Left ventricle myocardium inferior (tissue), 1 donor: Measurements from ENCODE around the gene REPIN1. TPM values are rescaled to one million over a fixed set of nuclear protein-coding genes. Genes with fewer than 3 reads are reported as not detected.
A peak's percentile ranks its signal among the peaks of the same experiment; 100 is the strongest.

Experiments used
- DNase-seq: peaks from one replicate; pipeline ENCODE4 v3.0.0-alpha.2; 2020
- H3K27ac ChIP-seq: fragments of 200-600 bp; replicated peaks from 2 replicates; pipeline ENCODE4 v1.8.0; 2021
- H3K27me3 ChIP-seq: fragments of 200-600 bp; 2 replicates; pipeline ENCODE4 v1.8.0; 2021; ENCODE audit warnings: low read depth
- H3K36me3 ChIP-seq: fragments of 200-600 bp; 2 replicates; pipeline ENCODE4 v1.8.0; 2021
- H3K4me1 ChIP-seq: fragments of 200-600 bp; 2 replicates; pipeline ENCODE4 v1.8.0; 2021
- H3K4me3 ChIP-seq: fragments of 200-600 bp; 2 replicates; pipeline ENCODE4 v1.8.0; 2021; ENCODE audit warnings: mild to moderate bottlenecking, moderate library complexity
- H3K9me3 ChIP-seq: fragments of 200-600 bp; replicated peaks from 2 replicates; pipeline ENCODE4 v1.8.0; 2021
- CTCF ChIP-seq: fragments of 200-600 bp; IDR thresholded peaks from 2 replicates; pipeline ENCODE4 v1.8.0; 2021; ENCODE audit warnings: antibody characterized with exemption, mild to moderate bottlenecking, borderline replicate concordance
- intact Hi-C: fragments of 100-400 bp; cut with micrococcal nuclease; formaldehyde crosslinking; loops from one replicate; pipeline ENCODE4 v1.11.0; 2022
- total RNA-seq: library from RNA; stranded (reverse); fragmentation: NEBNext Ultra II Directional; extraction: Animal tissue kit (Norgen Biotek cat#: 25700); gene quantifications from one replicate; pipeline ENCODE4 v1.2.1, GENCODE V29; 2021
- donor health status: DM: no; HTN: yes; CAD: no; lungs with severe emphysema.

The REPIN1 gene
- total RNA-seq, 1 donor from 2014 or later, result 110 TPM

DNA sequence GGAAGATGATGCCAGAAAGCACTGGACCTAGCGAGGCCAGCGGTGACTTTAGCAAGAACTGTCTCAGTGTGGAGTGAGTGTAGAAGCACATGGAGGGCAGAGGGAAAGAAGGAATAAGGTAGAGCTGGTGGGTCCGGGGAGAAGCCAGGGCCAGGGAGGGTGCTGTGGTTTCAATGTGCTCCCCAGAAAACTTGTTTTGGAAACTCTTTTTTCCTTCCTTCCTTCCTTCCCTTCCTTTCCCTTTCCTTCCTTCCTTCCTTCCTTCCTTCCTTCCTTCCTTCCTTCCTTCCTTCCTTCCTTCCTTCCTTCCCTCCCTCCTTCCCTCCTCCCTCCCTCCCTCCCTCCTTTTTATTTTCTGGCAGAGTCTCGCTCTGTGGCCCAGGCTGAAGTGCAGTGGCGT is 21.7 kb upstream of the REPIN1 start:
- H3K27ac ChIP-seq, result no peak overlapping the region
- H3K27me3 ChIP-seq, result peaks cover 44% of the 10 kb centered on the region
- no peak for DNase-seq
- H3K9me3 ChIP-seq, result peaks cover 15% of the 10 kb centered on the region
- peaks cover 2% of the 10 kb centered on the region for H3K4me1 ChIP-seq
- TF ChIP-seq CTCF, result no peak
- H3K4me3 ChIP-seq, result no peak overlapping the region
- intact Hi-C loops, result no loop called here
- H3K36me3 ChIP-seq, result no peaks in the 10 kb centered on the region

- Histone ChIP-seq H3K27ac (no peak overlapping the region), H3K4me1 (no peaks in the 10 kb centered on the region), H3K9me3 (no peaks in the 10 kb centered on the region), H3K4me3 (no peak overlapping the region), H3K27me3 (peaks cover 8% of the 10 kb centered on the region), H3K36me3 (no peaks in the 10 kb centered on the region)
- no peak for DNase-seq
- intact Hi-C loops, result no loop called here
- no peak for TF ChIP-seq CTCF
Observed at GRCh38 chr7:150351587-150352194, 16.9 kb upstream of the REPIN1 start.

DNA sequence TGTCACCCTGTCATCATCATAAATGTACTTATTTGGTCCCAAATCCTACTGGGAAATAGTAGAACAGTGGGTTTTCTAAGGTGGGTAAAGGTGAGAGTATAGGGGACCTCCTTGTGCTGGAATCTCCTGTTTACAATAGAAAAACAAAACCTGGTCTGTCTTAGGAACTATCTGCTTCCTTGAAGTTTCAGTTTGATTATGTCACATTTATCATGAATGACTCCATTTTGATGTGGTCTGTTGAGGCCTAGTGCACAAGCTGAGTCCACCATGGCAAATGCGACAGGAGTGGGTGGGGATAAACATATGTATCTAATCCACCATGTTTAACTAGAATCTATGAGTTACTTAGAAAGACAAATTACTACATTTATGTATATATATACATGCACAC is 13.0 kb upstream of the REPIN1 start:
- TF ChIP-seq CTCF, result no peak
- intact Hi-C loops, result loop anchor here (5.0 kb wide), 1 partner anchor 67 kb away; no protein-coding TSS in a partner anchor
- Histone ChIP-seq H3K9me3 (no peaks in the 10 kb centered on the region), H3K27ac (no peak overlapping the region), H3K4me3 (no peak overlapping the region), H3K4me1 (no peaks in the 10 kb centered on the region), H3K27me3 (no peaks in the 10 kb centered on the region), H3K36me3 (no peaks in the 10 kb centered on the region)
- DNase-seq, result no peak

- H3K36me3 ChIP-seq, result no peaks in the 10 kb centered on the region
- H3K27ac ChIP-seq, result no peak overlapping the region
- no peak overlapping the region for H3K4me3 ChIP-seq
- H3K9me3 ChIP-seq, result no peaks in the 10 kb centered on the region
- intact Hi-C loops, result loop anchor here (5.0 kb wide), 1 partner anchor 66 kb away; no protein-coding TSS in a partner anchor
- no peaks in the 10 kb centered on the region for H3K27me3 ChIP-seq
- H3K4me1 ChIP-seq, result peaks cover 1% of the 10 kb centered on the region
- no peak for DNase-seq
- TF ChIP-seq CTCF, result peak; percentile 76
Observed at GRCh38 chr7:150356265-150356897, 12.2 kb upstream of the REPIN1 start.

DNA sequence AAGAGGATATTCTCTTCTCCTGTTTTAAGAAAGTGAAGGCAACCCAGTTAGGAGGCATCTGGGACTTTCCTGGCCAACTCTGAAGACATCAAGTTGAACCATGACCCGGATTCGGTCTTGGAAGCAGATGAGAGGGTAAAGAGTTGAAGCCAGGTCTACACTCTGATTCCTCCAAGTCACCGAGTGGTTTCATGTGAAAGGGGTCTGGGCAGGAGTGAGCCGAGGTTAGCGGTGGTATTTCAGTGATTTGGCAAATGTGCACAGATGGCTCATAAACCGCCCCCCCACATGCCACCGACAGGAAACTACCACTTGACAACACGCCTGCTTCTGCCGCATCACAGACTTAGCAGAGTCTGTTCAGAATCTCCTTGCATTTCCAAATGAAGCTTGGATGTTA is 11.4 kb upstream of the REPIN1 start:
- intact Hi-C loops, result loop anchor here (5.0 kb wide), 1 partner anchor 65 kb away; no protein-coding TSS in a partner anchor
- DNase-seq, result no peak
- Histone ChIP-seq H3K9me3 (no peaks in the 10 kb centered on the region), H3K36me3 (no peaks in the 10 kb centered on the region), H3K27ac (no peak overlapping the region), H3K27me3 (no peaks in the 10 kb centered on the region), H3K4me3 (no peak overlapping the region), H3K4me1 (peaks cover 10% of the 10 kb centered on the region)
- no peak for TF ChIP-seq CTCF
